ENCODE data around the gene MYOCD. TPM values are rescaled to one million over a fixed set of nuclear protein-coding genes. Genes with fewer than 3 reads are reported as not detected.

Gene MYOCD
- total RNA-seq, 1 experiment from 2014 or later: 9.3 TPM

DNA sequence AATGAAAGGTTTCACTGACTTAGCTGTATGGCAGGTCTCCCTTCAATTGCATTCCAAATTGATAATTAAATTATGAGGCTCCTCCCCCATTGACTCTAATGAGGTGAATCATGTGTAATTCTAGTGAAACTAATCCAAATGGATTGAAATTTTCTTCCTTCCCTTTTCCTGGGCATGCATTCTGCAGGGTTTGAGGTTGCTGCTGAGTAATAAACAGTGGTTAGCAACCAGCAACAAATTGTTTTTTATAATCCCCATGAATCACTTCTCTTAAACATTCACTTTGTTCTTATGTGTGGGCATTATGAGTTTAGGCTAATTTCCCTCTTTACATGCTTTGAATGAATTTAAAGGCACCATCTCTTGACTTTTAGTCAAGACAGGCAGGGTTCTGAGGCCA lies 43.4 kb downstream of the MYOCD start:
- DNase-seq (ENCODE audit: low spot score): no peak

DNA sequence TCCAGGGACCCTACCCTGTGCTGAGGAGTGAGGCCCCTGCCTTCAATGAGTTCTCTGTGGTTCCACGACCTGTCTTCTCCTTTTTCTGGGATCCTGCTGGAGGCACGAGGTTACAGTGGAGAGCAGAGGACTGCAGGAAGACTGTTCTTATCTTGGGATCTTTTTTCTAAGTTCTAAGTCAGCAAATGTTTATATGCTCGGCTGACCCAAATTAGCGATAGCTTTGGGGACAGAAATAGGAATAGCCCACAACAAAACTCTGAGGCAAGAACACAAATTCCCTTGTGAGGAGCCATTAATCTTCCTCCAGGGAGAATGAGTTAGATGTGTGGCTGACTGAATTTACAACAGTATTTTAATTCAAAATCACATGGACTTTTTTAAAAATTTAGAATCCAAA lies 46.7 kb downstream of the MYOCD start:
- no peak for DNase-seq (ENCODE audit: low spot score)

DNA sequence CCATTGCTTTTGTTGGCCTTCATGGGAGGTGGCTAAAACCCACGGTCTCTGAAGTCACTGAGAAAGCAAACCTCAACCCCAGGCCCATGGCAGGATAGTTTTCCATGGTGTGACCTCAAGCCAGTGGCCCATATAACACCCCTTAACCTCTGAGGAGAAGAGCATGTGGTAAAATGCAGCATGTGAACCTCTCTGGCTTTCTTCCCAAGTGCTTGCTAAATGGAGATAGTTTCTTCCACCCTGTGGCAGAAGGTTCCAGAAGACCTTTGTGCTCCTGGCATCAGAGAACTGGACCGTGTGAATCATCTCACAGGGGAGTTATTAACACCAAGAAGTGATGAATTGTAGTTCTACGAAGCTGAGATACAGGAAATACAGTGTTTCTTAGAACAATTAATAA lies 47.3 kb downstream of the MYOCD start:
- DNase-seq (ENCODE audit: low spot score): no peak

DNA sequence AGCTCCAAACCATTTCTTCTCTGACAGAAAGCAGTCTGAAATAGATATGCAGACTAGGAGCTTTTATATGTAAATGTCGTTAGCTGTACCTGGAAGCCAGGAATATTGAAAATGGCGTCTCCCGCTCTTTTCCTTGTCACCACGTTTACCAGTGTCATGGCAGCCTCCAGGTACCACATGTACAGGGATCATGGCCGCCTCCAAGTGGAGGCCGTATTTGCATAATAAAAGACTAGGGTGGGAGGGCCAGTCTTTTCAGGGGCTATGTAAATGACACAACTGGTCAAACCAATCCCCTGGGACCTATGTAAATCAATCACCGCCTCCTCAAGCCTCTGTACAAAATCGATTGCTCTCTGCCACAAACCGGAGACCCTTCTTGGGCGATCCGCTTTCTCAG lies 54.3 kb downstream of the MYOCD start:
- no peak for DNase-seq (ENCODE audit: low spot score)

DNA sequence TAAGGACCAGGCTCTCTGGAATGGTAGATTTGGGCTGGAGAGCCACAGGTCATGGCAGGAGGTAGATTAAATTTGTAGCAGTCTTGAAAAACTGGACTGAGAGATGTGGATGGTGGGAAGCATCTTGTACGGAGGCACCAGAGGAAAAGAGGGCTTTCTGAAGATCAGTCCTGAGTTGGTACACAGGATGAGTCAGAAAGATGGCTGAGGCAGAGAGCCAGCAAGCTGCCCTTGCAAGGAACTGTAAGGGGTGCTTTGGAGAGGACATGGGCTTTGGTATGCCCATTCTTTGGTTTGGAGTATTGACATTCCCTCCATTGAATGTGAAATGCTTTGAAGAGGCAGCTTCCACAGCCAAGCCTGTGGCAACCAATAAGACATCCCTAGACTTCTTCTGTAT lies 55.9 kb downstream of the MYOCD start:
- DNase-seq (ENCODE audit: low spot score): no peak

DNA sequence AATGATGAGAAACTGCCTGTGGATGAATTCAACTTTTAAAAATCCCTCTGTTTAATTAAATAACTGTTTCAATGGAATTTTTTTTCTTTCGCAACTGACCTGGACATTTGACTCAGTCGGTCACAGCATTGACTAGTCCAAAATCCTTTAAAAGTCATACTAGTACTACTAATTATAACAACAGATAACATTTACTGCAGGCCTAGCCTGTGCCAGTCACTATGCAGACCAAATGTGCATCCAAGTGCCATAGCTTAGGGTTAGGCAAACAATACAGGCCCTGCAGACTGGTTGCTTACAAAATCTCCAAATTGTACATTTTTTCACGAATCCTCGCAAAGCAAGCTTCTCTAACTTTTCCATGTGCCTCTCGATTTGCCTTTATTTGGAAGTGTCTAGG lies 56.6 kb downstream of the MYOCD start:
- no peak for DNase-seq (ENCODE audit: low spot score)

DNA sequence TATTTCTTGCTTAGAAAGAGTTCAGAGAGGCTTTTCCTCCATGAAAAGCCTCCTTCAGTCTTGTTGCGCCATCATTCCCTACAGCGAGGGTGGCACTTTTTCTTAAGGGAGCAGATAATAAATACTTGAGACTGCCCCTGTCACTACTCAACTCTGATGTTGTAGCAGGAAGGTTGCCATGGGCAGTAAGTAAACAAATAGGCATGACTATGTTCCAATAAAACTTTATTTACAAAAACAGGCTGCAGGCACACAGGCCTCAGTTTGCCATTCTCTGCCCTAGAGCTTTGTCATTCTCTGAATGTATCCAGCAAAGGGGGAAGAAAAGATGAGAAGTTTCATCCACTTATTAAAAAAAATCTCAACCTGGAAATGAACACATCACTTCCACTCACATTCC lies 60.4 kb downstream of the MYOCD start:
- no peak for DNase-seq (ENCODE audit: low spot score)

DNA sequence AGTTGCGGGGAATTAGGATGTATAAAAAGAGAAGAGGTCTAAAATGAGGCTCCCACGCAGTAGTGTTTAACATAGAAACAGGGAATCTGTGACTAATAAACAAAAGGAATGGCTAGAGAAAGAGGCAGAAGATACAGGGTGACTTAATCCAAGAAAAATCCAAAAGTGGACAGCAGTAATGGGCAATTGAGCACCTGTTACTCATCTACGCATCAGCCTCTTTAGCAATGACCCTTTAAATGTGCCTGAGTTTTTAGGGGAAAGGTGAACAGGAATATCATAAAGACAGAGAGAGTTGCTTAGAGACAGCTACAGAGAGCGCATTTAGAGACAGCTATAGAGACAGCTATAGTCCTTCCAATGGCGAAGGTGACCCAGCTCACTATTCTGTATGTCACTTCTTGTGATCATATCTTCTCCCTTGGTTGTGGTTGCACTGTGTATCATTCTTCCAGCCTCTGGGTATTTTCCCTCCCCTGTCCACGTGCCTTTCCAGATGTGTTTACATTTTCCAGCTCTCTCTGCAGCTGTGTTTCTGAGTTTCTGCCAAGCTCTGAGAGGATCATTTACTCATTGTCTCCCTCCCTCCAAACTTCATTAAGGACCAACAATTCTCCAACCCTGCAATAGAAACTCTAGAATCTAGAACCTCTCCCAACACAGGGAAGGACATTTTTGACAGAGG lies 61.5 kb downstream of the MYOCD start:
- DNase-seq (ENCODE audit: low spot score): peak; percentile 21

DNA sequence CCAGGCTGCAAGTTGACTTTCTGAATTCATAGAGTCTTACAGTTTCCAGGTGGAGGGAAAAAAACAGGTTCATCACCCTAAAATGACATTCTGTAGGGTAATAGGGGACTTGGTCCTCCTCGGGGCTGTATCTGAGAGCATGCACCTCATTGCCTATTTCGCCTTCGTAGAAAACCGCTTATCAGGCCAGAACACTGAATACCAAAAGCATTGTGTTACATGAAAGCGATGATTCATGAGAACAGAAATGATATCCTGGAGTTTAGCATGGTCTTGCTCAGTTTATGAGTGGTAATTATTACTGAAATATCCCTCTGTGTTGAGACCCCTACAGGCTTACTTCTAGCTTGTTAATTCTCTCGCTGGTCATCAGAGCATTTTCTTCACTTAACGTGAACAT lies 62.2 kb downstream of the MYOCD start:
- no peak for DNase-seq (ENCODE audit: low spot score)

DNA sequence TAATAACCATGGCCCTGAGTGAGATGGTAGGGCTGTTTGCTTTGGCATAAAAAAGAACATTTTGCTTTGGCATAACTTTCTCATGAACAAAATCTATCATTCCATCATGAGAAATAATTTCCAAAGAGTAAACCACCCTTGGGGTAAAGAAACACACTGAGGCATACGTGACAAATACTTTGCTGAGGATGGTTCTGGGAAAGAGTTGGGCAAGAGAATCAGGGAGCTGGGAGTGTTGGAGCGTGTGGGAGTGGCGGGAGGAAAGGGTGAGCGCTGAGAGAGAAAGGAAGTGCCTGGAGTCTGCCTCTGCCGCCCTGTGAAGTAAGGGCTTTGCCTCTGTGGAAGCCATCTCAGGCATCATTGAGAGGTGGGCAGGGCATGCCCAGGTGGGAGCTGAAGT lies 63.4 kb downstream of the MYOCD start:
- DNase-seq (ENCODE audit: low spot score): no peak

DNA sequence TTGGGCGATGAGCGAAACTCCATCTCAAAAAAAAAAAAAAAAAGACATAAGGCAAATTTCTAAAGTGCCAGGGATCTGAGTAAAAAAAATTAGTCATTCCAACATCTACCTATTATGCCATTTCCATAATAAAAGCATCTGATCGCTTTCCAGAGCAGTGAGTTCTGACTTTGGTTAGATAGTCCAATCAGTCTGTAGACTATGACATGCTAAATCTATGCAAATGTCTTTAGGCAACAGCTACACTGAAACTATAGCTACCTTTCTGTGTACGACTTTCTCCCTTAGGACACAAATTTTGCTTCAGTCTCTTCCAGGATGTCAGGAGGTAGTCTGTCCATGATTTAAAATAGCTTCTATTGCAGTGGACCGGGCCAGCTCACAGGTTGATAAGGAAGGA lies 64.7 kb downstream of the MYOCD start:
- no peak for DNase-seq (ENCODE audit: low spot score)

DNA sequence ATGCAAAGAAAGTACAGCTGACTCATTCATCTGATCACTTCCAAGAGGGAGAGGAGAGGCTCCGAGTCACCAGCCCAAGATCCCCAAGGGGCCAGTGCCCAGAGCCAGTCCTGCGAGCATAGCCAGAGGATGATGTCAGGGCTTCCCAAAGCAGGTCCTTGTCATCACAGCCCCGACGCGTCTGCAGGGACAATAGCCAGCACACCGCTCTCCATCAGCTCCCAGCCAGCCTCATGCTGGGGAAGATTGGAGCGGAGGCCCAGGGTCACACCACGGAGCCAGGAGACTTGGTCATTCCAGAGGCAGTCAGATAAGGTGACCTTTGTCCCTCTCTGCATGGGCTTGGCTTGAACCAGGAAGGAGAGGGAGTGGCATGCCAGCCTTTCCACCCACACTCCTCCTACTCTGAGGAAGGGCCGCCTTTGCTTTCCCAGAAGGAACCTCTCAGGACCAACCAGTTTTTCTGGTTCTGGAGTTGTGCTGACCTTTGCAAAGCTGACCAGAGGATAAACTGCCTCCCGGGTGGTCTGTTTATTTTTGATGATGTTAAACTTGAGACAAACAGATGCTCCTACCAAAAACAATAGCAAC lies 65.3 kb downstream of the MYOCD start:
- DNase-seq (ENCODE audit: low spot score): peak; percentile 67

DNA sequence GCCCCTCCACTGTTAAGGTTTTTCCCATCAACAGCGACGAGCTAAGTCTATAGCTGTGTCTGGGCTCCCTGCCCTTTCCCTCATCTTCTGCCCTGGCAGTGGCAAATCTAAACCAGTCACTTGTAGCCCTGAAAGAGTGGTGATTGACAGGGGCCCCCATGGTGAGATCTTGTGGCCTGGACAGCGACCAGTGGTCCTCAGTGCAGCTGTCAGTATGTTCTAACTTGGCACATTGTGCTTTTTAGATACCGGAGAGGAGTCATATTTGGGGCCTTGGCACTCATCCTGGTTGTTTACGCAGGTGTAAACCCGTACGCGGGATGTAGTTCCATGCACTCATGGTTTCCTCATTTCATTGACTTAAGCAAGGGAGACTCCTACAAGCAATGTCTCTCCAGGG lies 66.1 kb downstream of the MYOCD start:
- DNase-seq (ENCODE audit: low spot score): no peak

DNA sequence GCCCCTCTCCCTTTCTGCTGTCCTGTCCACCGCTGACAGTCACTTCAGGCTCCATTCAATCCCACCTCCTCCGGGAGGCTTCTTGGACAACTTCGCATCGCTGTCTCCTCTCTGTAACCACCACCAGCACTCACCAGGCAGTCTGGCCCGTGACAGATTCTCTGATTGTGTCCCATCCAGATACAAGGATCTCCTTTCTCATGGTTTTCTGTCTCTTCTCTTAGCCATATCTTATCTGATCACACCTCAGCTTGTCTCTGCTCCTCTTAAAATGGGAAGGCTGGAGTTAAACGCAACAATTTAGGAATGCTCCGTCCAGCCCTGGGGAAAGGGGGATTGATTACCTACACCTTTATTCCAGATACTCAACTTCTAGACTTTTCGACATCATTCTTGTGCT lies 66.7 kb downstream of the MYOCD start:
- DNase-seq (ENCODE audit: low spot score): no peak

DNA sequence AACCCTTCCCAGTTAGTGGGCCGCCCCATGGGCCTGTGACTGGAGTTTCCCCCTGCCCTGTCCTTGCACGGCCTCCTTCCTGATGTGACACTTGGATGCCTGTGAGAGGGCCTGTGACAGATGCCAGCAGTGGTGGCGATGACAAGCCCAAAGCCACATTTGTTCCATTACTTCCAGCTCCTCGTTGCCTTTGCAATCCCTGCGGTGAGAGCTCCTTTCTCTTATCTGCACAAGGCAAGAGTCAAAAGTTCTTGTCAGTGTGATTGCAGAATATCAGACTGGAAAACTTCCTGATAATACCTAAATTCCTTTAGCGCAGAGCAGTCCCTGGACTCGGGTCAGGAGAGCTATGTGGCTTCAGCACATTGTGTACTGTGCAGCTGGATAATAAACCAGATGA lies 69.2 kb downstream of the MYOCD start:
- no peak for DNase-seq (ENCODE audit: low spot score)

DNA sequence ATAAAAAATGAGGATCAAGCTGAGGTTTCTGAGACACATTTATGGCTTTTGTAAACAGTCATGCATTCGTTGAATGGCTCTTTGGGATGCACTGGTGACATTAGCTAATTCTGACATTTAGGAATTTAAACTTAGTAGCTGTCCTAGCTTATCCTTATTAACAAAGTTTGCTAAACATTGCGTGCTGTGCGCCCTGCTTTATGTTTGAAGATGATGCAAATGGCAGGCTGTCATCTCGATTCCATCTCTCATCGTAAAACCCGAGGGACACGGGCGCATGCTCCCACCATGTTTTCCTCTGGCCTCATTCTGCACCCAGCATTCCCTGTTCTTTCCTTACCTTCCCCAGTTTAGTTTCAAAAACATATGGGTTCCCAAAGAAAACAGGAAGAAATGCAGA lies 69.8 kb downstream of the MYOCD start:
- no peak for DNase-seq (ENCODE audit: low spot score)

DNA sequence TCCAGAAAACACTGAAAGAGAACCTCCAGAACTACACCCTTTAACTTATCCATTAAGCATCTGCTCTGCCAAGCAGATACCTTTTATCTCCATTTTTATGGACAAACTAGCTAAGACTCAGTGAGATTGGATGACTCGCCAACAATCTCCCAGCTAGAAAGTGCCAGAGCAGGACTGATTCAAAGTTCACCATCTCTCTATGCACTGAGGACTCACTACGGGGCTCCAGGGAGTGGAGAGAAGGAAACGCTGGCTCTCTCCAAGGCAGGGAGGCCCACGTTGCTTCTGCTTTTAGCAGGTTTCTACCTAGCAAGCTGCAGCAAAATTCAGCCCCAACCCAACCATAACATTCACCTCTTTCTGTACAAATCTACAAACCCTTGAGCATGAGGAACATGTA lies 70.8 kb downstream of the MYOCD start:
- DNase-seq (ENCODE audit: low spot score): no peak

DNA sequence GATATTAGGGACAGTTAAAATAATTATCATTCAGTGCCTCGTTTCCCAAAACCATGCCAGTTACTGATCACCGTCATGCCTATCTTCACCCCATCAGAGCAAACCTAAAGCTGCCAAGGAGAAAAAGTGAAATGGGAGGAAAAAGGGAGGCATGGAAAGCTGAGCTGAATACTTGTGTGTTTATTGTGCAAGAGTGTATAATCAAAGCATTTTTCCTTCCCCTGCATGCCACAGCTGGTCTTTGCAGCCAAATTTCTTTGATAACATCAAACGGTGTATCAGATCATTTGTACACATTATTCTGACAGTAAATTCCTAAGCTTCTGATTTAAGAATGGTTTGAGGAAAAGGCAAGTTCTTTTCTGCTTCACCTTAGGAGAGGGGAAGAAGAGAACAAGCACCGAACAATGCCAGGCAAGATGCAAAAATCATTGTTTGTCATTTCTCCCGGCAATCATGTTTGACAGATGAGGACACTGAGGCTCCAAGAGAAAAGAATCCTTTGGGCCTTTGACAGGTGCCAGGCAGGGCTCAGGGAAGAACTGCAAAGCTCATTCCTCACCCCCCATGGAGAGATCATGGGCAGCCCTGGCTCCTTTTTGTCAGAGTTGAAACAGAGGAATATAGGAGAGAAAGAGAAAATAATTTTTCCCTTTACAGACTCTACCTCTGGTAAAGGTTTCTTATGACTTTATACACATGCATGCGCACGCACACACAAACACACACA lies 72.2 kb downstream of the MYOCD start:
- DNase-seq (ENCODE audit: low spot score): no peak

DNA sequence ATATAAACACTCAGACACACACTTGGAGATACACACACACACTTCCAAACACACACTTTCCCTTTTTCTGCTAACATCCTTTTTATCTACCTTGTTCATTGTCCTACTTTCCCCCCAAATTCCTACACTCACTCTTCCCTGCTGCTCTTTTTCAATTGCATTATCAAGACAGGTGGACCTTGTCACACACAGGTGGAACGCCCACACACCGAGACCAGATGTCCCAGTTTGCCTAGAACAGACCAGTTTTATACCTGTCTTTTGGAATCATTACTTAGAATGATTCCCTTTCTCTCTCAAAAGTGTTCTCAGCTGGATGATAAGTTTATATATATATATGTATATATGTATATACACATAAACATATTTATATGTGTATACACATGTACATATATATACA lies 72.9 kb downstream of the MYOCD start:
- DNase-seq (ENCODE audit: low spot score): no peak

DNA sequence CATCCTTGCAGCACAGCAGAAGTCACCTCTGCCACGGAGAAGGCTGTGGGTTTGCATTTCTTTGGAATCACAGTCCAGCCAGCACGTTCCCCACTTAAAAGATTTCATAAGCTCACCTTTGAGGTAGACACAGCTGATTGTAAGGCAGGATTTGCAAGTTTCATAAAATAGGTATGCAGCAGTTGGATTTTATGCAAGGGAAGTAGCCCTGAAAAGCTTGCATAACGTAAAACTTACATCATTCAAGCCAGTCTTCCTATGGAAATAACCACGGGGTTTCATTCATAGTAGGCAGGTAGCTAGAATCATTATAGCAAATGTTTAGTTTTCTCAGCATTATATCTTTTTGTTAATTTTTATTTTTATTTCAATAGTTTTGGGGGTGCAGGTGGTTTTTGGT lies 73.8 kb downstream of the MYOCD start:
- DNase-seq (ENCODE audit: low spot score): no peak

DNA sequence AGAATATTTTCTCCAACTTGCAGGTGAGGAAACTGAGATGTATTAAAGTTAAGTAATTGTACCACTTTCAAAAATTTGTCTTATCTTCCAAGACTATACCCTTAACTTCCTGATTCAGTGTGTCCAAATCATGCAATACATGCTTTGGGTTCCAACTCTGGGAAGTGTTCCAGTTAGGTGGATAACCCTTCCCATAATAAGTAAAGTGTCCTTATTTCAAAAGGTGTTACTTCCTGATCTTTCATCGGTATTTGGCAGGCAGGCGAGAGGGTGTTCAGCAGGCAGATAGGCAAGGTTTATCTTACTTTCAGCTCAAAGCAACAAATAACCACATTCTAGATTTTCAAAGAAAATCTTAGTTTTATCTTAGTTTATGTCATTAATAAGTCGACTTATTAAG lies 77.4 kb downstream of the MYOCD start:
- DNase-seq (ENCODE audit: low spot score): no peak

DNA sequence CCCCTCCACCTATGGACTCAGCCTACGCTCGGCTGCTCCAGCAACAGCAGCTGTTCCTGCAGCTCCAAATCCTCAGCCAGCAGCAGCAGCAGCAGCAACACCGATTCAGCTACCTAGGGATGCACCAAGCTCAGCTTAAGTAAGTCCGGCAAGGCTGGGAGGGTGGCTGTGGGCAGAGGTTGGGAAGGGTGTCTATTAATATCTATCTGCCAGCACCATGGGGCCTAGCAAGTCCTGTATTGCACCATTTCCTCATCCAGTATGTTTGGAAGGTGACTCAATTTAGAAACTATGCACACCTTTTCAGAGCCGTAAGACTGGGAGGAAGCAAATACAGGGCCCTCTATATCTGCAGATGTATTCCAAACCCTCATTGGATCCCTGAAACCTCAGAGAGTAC lies 78.6 kb downstream of the MYOCD start:
- no peak for DNase-seq (ENCODE audit: low spot score)

DNA sequence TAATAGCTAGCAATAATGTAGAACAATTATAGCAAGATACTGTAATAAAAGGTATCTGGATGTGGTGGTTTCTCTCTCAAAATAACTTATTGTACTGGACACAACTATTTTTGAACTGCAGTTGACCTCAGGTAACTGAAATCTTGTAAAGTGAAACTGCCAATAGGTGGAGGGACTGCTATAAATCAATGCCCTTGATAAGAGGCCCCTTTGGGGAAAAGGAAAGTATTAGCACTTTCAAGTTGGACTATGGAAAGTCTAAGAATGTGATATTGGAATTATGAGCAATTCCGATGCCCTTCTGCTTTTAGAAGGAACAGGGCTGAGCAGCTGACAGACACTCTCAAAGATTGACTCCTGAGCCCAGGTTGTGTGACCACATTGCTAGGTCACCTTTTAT lies 79.1 kb downstream of the MYOCD start:
- no peak for DNase-seq (ENCODE audit: low spot score)

DNA sequence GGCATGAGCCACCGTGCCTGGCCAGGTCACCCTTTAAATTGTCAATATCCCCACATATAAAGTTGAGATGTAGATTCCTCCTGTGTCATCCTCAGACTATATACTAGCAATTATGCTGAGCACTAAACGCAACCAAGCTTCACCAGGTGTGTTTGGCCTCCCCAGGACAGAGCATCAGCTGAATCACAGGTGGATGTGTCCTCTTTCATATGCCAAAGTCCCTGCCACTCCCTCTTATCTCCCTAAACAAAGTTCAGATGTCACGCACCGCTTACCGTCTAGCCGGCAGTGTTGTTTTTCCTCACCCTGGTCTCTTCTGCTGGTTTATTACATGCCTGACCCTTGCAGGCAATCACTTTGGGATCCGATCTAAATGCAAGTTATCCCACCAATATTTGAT lies 79.8 kb downstream of the MYOCD start:
- no peak for DNase-seq (ENCODE audit: low spot score)

Data from H4 (cell line).